Activated B cell treated with CpG ODN at 0.5 μM for 24 hours (primary cell): ENCODE data around the gene TPCN1. TPM values are rescaled to one million over a fixed set of nuclear protein-coding genes. Genes with fewer than 3 reads are reported as not detected.

ENCODE experiments used
- ATAC-seq: fragments of 200-7000 bp; cut with Tn5 transposase; one replicate; pipeline ENCODE4 v1.10.0; 2021; ENCODE audit warnings: low read depth, mild to moderate bottlenecking, moderate library complexity
- CTCF ChIA-PET: fragments of 350-600 bp; sonication (Branson Sonifier 250); formaldehyde crosslinking; loops from one replicate; lab custom pipeline; 2021; ENCODE audit warnings: antibody characterized with exemption; lab: Charles Lee
- POLR2A ChIA-PET: fragments of 350-600 bp; sonication (Branson Sonifier 250); formaldehyde crosslinking; loops from one replicate; lab custom pipeline; 2021; ENCODE audit warnings: antibody characterized with exemption; lab: Charles Lee
- DNase-seq: peaks from one replicate; pipeline ENCODE4 v3.0.0; 2022
- H3K27ac Mint-ChIP-seq: one replicate; pipeline ENCODE4 v1.8.0; 2020; ENCODE audit warnings: mixed read lengths
- H3K27me3 Mint-ChIP-seq: one replicate; pipeline ENCODE4 v1.8.0; 2021; ENCODE audit warnings: mixed read lengths
- H3K36me3 Mint-ChIP-seq: one replicate; pipeline ENCODE4 v1.8.0; 2021; ENCODE audit warnings: low read depth, mixed read lengths
- H3K4me1 Mint-ChIP-seq: one replicate; pipeline ENCODE4 v1.8.0; 2021; ENCODE audit warnings: mixed read lengths
- H3K4me3 Mint-ChIP-seq: one replicate; pipeline ENCODE4 v1.8.0; 2020; ENCODE audit warnings: mild to moderate bottlenecking, mixed read lengths
- H3K9me3 Mint-ChIP-seq: one replicate; pipeline ENCODE4 v1.8.0; 2020; ENCODE audit warnings: mixed read lengths
- intact Hi-C: fragments of 100-400 bp; cut with micrococcal nuclease; formaldehyde crosslinking; loops from one replicate; pipeline ENCODE4 v1.15.1; 2024
- total RNA-seq: library from RNA; stranded (reverse); gene quantifications from 2 replicates; pipeline ENCODE4 v1.2.3, GENCODE V29; 2022
- TF ChIP-seq, protein P1 (sequence below): fragments of 200-600 bp; IDR thresholded peaks from one replicate; pipeline ENCODE4 v1.8.0; 2022; ENCODE audit warnings: antibody characterized with exemption, mild to moderate bottlenecking

TPCN1 gene
- total RNA-seq, 1 donor from 2014 or later, result 126 TPM

DNA sequence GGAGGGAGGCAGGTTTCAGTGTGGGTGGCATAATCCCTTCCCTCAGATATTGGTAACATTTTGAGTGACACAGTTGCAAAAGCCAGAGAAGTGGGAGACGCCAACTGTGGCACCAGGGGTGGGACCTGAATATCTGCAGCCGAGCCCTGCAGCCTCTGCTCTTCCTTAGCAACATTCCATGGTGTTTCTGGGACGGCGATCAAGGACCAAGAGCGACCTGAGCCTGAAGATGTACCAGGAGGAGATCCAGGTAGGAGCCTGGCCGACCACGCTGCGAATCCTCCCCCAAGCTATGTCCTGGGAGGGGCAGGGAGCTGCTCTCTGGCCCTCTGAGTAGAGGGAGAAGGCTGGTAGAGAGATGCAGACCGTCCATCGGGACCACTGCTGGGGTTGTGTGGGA, 71.8 kb downstream of the TPCN1 start:
- intact Hi-C loops, result no loop called here

DNA sequence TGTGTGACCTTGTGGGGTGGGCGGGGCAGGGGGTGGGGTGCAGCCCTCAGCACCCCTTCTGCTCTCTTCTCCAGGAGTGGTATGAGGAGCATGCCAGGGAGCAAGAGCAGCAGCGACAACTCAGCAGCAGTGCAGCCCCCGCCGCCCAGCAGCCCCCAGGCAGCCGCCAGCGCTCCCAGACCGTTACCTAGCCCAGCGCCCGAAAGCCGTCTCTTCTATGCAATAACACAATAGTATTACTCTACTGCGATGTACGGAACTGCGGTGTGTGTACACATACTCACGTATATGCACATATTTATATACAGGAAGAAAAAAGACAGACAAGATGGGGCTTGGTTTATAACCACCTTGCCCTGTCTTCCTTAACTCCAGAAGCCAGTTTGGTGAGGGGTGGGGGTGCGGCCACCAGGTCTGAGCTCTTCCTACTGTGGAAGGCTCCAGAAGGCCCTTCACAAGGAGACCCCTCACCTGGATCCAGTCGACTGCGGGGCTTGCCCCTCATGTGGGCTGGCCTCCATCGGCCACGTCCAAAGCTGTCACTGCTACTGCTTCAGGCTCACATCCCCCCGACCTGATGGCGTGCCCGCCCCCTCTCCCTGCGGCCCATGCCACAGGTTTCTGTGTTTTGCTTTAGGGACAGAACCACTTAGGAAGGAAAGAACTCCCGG, 74.8 kb downstream of the TPCN1 start:
- CTCF ChIA-PET, result no interaction called here
- POLR2A ChIA-PET, result no interaction called here
- no peaks in the 10 kb centered on the region for H3K27me3 Mint-ChIP-seq
- intact Hi-C loops, result no loop called here
- peaks cover 66% of the 10 kb centered on the region for H3K36me3 Mint-ChIP-seq
- TF ChIP-seq, protein P1, sequence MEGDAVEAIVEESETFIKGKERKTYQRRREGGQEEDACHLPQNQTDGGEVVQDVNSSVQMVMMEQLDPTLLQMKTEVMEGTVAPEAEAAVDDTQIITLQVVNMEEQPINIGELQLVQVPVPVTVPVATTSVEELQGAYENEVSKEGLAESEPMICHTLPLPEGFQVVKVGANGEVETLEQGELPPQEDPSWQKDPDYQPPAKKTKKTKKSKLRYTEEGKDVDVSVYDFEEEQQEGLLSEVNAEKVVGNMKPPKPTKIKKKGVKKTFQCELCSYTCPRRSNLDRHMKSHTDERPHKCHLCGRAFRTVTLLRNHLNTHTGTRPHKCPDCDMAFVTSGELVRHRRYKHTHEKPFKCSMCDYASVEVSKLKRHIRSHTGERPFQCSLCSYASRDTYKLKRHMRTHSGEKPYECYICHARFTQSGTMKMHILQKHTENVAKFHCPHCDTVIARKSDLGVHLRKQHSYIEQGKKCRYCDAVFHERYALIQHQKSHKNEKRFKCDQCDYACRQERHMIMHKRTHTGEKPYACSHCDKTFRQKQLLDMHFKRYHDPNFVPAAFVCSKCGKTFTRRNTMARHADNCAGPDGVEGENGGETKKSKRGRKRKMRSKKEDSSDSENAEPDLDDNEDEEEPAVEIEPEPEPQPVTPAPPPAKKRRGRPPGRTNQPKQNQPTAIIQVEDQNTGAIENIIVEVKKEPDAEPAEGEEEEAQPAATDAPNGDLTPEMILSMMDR, result no peak
- H3K4me1 Mint-ChIP-seq, result peaks cover 11% of the 10 kb centered on the region
- ATAC-seq (no peak), DNase-seq (no peak)
- no peak overlapping the region for H3K27ac Mint-ChIP-seq
- no peaks in the 10 kb centered on the region for H3K9me3 Mint-ChIP-seq
- H3K4me3 Mint-ChIP-seq, result no peak overlapping the region

More for the DNA sequence above, 71.8 kb downstream of the TPCN1 start:
- Mint-ChIP-seq H3K4me3 (no peak overlapping the region), H3K4me1 (peaks cover under 1% of the 10 kb centered on the region), H3K36me3 (peaks cover 80% of the 10 kb centered on the region), H3K27ac (no peak overlapping the region), H3K27me3 (no peaks in the 10 kb centered on the region), H3K9me3 (no peaks in the 10 kb centered on the region)
- ATAC-seq (no peak), DNase-seq (no peak)
- TF ChIP-seq, protein P1, result no peak
- ChIA-PET POLR2A (interaction anchor here (0.5 kb wide), 1 partner anchor 47 kb away, joined by 3 read pairs; no protein-coding TSS in a partner anchor), CTCF (no interaction called here)

DNA sequence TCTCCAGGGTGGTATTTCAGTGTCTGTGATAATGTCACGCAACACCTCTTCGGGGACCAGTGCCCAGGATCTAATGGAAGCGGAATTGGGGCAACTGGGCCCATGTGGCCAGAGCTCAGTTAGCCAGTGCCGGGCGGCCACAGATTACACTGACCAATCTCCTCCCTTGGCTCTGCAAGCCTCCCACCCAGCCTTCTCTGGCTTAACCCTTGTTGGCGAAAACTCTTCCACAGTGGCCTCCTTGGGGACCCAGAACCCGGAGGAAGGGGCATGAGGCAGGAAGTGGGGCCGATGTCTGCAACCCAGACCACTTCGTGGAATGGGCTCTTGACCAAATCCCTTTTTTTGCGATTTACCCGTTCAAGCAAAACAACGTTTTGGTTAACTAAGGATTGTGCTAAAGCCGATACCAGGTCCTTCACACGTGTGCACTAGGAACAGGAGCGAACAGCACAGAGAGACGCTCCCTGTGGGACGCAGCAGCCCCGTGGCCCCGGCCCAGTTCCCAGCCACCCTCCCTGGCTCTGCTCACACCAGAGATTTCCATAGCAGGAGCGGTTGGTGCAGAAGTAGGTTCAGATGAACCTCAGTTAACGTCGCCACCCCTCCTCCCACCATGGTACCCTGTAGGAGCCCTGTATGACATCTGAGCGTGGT, 75.4 kb downstream of the TPCN1 start:
- peaks cover 59% of the 10 kb centered on the region for H3K36me3 Mint-ChIP-seq
- ChIA-PET POLR2A (no interaction called here), CTCF (no interaction called here)
- no peak overlapping the region for H3K27ac Mint-ChIP-seq
- TF ChIP-seq, protein P1, result no peak
- H3K9me3 Mint-ChIP-seq, result no peaks in the 10 kb centered on the region
- DNase-seq (no peak), ATAC-seq (no peak)
- intact Hi-C loops, result no loop called here
- H3K4me1 Mint-ChIP-seq, result peaks cover 11% of the 10 kb centered on the region
- H3K4me3 Mint-ChIP-seq, result no peak overlapping the region
- H3K27me3 Mint-ChIP-seq, result no peaks in the 10 kb centered on the region

DNA sequence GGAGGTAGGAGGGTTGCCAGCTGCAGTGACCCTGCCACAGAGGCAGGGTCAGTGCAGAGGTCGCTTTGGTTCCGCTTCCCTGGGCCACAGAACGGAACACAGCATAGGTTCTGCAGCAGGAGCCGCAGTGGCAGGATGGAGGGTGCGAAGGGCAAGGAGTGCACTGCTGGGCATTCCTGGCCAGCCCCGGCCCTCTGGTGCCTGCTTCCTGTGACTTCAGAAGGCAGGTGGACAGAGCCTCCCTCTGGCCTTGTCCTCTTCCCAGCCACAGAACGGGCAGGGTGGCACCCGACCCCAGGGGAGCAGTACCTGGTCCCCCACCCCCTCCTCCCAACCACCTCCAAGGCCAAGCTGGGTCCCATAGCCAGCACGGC, 75.9 kb downstream of the TPCN1 start:
- DNase-seq (no peak), ATAC-seq (no peak)
- intact Hi-C loops, result no loop called here
- ChIA-PET POLR2A (no interaction called here), CTCF (no interaction called here)
- Mint-ChIP-seq H3K27ac (no peak overlapping the region), H3K4me1 (peaks cover 11% of the 10 kb centered on the region), H3K4me3 (no peak overlapping the region), H3K27me3 (no peaks in the 10 kb centered on the region), H3K9me3 (no peaks in the 10 kb centered on the region), H3K36me3 (peaks cover 54% of the 10 kb centered on the region)
- TF ChIP-seq, protein P1, result no peak

DNA sequence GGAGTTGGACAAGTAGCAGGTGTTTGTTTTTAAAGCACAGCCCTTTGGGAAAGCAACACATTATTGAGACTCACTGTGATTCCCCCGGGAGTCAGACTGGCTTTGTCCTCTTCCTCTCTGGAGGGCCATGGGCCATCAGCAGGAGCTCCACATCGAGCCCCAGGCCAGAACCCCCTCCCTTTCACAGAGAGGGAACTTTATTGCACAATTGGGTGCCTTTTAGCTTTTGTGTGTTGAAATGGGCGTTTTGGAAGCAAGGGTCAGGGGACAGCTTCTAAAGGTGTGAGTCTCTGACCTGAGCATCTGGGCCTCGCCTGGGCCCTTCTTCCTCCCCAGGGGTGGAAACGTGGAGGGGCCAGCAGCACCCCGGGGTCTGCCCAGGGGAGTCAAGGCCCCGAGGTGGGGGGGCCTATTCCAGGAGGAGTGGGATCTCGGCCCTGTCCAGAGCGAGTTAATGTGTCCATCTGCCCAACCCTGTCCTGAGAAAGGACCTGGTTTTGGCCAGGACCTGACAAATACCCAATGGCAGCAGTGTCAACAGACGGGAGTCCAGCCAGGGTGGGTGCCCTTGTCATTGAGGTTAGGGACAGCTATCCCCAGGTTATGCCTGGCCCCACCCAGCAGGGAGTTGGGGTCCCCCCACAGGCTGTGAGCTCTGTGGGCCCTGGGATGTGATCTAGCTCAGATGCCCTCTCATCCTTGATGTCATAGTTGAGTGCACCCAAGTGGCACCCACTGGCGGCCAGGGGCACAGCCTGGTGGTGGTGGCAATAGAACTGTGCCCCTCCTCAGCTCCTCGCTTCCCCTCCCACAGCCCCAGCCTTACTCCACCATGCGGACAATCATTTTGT, 76.6 kb downstream of the TPCN1 start:
- no peak for DNase-seq
- Mint-ChIP-seq H3K4me1 (peaks cover 16% of the 10 kb centered on the region), H3K27ac (no peak overlapping the region), H3K9me3 (no peaks in the 10 kb centered on the region), H3K36me3 (peaks cover 50% of the 10 kb centered on the region), H3K4me3 (no peak overlapping the region), H3K27me3 (no peaks in the 10 kb centered on the region)
- ChIA-PET CTCF (no interaction called here), POLR2A (no interaction called here)
- no peak for ATAC-seq
- intact Hi-C loops, result no loop called here
- TF ChIP-seq, protein P1, result no peak
